NCI-H774 (cell line): ENCODE measurements around the gene STMN3.

ENCODE experiments used
- DNase-seq: peaks from one replicate; lab custom pipeline; 2025; lab: John Stamatoyannopoulos, UW

Gene STMN3

GRCh38 chr20:63692436-63693082 is 39.3 kb upstream of the STMN3 start:
- no peak for DNase-seq

- DNase-seq, result no peak
These were observed 38.6 kb upstream of the STMN3 start for GRCh38 chr20:63691711-63692435.

GRCh38 chr20:63690898-63691710 is 37.9 kb upstream of the STMN3 start:
- DNase-seq, result no peak

GRCh38 chr20:63690003-63690897 is 37.0 kb upstream of the STMN3 start:
- no peak for DNase-seq

- DNase-seq, result no peak
These were observed 36.1 kb upstream of the STMN3 start for GRCh38 chr20:63689046-63690002.

GRCh38 chr20:63688228-63689045 is 35.2 kb upstream of the STMN3 start:
- no peak for DNase-seq

GRCh38 chr20:63687419-63688178 is 34.4 kb upstream of the STMN3 start:
- DNase-seq, result no peak

- DNase-seq, result no peak
These were observed 33.5 kb upstream of the STMN3 start for GRCh38 chr20:63686492-63687321.

GRCh38 chr20:63686094-63686491 is 32.9 kb upstream of the STMN3 start:
- no peak for DNase-seq

GRCh38 chr20:63685269-63686026 is 32.2 kb upstream of the STMN3 start:
- DNase-seq, result no peak

GRCh38 chr20:63682384-63683139 is 29.3 kb upstream of the STMN3 start:
- DNase-seq, result no peak

- DNase-seq, result no peak
These were observed 28.5 kb upstream of the STMN3 start for GRCh38 chr20:63681609-63682142.

- no peak for DNase-seq
These were observed 27.8 kb upstream of the STMN3 start for GRCh38 chr20:63680857-63681608.

GRCh38 chr20:63680427-63680826 is 27.2 kb upstream of the STMN3 start:
- DNase-seq, result no peak

- DNase-seq, result no peak
These were observed 26.6 kb upstream of the STMN3 start for GRCh38 chr20:63679799-63680305.
